ENCODE measurements around the gene TIMP3. TPM values are rescaled to one million over a fixed set of nuclear protein-coding genes. Genes with fewer than 3 reads are reported as not detected.

TIMP3 gene
- total RNA-seq, 1 donor from 2014 or later: 8.3 TPM

DNA sequence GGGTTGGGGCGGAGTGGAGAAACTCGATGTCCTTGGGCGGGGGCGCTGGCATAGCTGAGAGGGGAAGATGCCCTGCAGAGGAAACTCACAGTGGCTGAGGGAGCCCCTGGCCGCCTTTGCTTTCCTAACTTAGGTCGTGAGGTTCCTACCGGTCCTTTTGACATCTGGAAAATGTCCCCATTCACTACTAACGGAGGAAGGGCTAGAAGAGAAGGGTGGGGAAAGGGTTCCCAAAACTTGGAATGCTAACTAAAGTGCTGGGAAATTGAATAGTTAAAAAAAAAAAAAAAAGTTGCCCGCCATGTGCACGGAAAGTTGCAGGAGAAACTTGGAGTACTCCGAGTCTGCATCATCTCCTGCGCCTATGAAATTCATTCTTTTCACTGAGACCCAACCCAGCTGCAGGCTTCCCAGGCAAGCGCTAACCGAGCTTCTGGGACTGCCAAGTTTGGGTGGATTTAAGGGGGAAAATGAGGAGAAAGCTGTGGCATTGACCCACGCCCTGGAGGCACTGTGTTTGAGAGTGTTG is 796 bp downstream of the TIMP3 start:
- TF ChIP-seq, protein P1, sequence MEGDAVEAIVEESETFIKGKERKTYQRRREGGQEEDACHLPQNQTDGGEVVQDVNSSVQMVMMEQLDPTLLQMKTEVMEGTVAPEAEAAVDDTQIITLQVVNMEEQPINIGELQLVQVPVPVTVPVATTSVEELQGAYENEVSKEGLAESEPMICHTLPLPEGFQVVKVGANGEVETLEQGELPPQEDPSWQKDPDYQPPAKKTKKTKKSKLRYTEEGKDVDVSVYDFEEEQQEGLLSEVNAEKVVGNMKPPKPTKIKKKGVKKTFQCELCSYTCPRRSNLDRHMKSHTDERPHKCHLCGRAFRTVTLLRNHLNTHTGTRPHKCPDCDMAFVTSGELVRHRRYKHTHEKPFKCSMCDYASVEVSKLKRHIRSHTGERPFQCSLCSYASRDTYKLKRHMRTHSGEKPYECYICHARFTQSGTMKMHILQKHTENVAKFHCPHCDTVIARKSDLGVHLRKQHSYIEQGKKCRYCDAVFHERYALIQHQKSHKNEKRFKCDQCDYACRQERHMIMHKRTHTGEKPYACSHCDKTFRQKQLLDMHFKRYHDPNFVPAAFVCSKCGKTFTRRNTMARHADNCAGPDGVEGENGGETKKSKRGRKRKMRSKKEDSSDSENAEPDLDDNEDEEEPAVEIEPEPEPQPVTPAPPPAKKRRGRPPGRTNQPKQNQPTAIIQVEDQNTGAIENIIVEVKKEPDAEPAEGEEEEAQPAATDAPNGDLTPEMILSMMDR (conservative IDR thresholded peaks at IDR 0.05; ENCODE audit: low read depth, low read length): no peak
- no peak for DNase-seq (ENCODE audit: low read depth)
- H3K4me3 ChIP-seq (ENCODE audit: low read depth, low read length): no peak overlapping the region

DNA sequence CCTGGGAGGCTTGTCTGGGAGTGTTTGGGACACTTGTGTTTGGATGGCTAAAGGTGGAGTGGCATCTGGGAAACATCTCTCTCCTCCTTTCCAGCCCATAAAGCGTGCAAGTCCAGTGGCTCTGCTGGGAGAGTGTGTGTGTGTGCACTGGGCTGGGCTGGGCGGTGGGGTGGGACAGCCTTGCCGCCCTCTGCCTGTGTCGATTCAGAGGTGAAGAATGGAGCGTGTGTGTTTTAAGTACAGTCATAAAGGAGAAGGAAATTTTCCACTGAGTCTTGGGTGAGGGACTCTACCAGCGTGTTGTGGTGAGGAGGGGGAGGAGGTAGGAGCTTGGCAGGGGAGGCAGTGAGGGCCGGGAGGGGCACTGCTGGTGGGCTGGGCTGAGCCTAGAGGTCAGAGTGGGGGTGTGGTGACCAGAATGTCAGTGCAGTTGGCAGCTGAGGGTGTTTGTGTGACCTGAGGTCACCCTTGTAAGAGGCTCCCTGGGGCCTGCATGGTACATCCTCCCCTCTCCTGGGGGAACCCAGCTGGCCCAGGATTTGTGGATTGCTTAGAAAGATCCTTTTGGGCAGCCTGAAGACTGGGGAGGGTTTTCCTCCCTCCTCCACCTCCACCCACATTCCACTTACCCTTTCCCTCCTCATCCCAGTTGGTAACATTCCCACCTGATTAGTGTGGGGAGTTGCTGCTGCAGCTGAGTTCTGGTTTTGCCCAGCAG is 1.7 kb downstream of the TIMP3 start:
- TF ChIP-seq, protein P1 (conservative IDR thresholded peaks at IDR 0.05; ENCODE audit: low read depth, low read length): no peak
- no peak overlapping the region for H3K4me3 ChIP-seq (ENCODE audit: low read depth, low read length)
- no peak for DNase-seq (ENCODE audit: low read depth)

DNA sequence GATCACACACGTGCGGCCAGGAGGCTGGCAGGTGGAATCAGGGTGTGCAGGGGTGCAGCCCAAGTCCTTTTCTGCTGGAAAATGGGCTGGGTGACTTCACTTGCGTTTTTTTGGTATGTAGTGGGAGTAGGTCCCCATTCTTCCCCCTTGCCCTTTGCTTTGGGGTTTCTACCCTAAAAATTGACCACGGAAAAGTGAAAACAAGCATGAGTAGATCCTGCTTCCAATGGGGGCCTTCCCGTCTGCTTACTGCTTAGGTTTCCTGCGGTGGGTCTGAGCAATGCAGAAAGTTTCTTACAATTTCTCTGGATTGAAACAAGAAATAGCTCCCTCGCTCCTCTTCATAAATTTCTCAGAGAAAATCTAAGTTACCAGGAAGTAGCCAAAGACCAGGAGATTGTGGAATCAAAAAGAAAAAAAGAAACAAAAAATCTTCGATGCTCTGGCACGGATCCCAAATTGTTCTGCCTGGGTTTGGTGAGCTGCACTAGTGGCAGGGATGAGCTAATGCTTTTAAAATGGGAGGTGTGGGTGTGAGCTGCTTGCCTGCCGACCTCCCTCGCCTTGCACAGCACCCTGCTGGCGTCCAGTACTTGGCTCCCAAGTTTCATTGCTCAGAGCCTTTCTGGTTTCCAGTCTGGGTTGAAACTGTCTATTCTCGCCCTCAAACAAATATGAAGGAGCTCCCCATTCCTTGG is 2.4 kb downstream of the TIMP3 start:
- DNase-seq (ENCODE audit: low read depth): no peak
- TF ChIP-seq, protein P1 (conservative IDR thresholded peaks at IDR 0.05; ENCODE audit: low read depth, low read length): no peak
- H3K4me3 ChIP-seq (ENCODE audit: low read depth, low read length): no peak overlapping the region

DNA sequence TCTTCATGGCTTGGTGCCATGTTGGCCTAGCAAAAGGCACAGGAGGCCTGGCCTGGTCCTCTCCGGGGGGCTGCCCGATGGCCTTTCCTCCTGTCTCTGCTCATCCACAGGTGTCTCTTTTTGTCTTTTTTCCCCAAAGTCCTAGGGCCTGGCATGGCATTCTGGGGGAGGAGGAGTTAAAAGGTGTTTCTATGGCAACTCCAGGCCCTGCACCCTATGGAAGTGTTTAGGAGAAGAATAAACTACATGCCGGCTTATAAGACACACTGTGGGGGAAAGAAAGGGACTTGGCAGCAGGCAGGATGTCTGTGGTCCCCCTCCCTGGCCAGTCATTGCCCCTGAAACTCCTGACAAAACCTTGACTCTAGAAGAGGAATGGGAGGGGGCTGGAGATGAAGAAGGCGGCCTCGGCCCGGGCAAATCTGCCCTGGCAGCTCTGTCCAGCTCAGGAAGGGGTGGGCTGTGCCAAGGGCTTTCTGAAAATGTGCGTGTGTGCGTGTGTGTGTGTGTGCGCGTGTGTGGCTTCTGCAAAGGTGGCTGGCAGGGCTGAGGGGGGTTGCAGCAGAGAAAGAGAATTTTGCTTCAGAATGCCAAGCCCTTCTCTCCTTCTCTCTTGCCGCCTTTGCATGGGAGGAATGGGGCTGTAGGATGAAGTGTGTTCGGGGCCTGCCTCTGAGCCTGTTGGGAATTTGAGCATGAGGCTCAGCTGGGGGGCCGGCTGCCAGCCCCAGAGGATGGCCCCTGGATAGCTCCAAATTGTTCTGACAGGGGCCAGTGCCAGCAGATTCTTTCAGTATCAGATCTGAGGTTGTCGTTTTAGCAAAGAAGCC is 3.2 kb downstream of the TIMP3 start:
- DNase-seq (ENCODE audit: low read depth): no peak
- no peak overlapping the region for H3K4me3 ChIP-seq (ENCODE audit: low read depth, low read length)
- TF ChIP-seq, protein P1 (conservative IDR thresholded peaks at IDR 0.05; ENCODE audit: low read depth, low read length): no peak

DNA sequence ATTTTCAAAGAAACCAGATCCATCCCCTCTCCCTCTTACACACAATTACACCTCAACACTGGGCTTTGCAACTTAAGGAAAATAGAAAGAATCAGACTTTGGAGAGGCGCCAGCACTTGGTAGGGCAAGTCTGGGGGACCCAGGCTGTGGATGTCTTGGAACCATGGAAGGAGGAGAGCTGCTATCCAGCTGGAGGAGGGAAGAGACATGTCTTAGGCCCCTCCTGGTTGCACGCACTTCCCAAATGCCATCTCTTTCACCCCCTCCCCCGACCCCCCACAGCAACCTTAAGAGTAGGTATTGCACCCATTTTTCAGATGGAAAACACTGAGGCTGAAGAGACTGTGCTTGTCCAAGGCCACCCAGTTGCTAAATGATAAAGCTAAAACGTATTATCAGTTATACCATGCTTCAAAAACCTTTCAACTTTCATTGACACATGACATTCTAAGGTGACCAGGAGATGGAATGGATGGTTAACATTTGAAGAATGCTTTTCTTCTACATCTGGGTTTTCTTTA is 3.9 kb downstream of the TIMP3 start:
- DNase-seq (ENCODE audit: low read depth): no peak
- H3K4me3 ChIP-seq (ENCODE audit: low read depth, low read length): no peak overlapping the region
- TF ChIP-seq, protein P1 (conservative IDR thresholded peaks at IDR 0.05; ENCODE audit: low read depth, low read length): no peak

DNA sequence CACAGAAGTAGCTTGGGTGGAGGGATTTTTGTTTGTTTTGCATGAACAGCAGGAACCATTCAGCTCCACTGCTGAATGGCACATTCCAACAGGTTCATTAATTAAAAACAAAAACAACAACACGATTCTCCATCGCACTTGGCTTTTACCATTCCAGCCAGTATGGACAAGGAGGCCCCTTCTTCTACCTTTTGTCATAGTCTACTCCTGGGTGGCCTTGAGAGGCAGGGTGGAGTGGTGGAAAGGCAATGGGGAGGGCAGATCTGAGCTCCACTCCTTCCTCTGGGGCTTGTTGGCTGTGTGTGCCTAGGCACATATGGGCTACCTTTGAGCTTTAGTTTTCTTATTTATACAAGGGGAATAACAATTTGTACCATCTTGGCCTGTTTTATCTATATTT is 4.8 kb downstream of the TIMP3 start:
- H3K4me3 ChIP-seq (ENCODE audit: low read depth, low read length): no peak overlapping the region
- TF ChIP-seq, protein P1 (conservative IDR thresholded peaks at IDR 0.05; ENCODE audit: low read depth, low read length): no peak
- DNase-seq (ENCODE audit: low read depth): no peak
